Activated gamma-delta T cell (primary cell): ENCODE data around the gene MSH5.
"Not testable (repeated sequence)": the region's sequence is repeated elsewhere in the genome, so short reads cannot be mapped to it uniquely, and the experiment has no call there.

Experiments used
- DNase-seq: peaks from one replicate; lab custom pipeline; 2025; lab: John Stamatoyannopoulos, UW

The MSH5 gene

DNA sequence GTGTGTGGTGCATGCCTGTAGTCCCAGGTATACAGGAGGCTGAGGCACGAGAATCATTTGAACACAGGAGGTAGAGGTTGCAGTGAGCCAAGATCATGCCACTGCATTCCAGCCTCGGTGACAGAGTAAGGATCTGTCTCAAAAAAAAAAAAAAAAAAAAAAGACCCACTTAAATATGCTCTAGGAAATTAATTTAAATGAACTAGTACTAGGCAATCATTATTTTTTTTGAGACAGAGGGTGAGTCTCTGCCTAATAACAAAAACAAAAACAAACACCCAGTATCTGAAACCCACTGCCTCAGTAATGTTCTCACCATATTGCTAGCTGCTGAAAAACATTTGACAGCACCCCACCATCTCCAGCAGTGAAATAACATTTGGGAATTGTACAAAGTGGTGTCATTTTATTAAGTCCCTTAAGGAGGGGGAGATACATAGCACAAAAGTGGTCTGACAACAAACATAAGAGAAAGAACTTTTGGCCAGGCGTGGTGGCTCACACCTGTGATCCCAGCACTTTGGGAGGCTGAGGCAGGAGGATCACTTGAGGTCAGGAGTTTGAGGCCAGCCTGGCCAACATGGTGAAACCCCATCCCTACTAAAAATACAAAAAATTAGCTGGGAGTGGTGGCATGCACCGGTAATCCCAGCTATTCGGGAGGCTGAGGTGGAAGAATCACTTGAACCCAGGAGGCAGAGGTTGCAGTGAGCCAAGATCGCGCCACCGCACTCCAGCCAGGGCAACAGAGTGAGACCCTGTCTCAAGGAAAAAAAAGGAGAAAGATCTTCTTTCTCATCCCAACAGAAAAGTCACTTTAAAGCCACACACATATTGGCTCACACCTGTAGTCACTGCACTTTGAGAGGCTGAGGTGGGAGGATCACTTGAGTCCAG is 61.5 kb downstream of the MSH5 start:
- not testable (repeated sequence) for DNase-seq

DNA sequence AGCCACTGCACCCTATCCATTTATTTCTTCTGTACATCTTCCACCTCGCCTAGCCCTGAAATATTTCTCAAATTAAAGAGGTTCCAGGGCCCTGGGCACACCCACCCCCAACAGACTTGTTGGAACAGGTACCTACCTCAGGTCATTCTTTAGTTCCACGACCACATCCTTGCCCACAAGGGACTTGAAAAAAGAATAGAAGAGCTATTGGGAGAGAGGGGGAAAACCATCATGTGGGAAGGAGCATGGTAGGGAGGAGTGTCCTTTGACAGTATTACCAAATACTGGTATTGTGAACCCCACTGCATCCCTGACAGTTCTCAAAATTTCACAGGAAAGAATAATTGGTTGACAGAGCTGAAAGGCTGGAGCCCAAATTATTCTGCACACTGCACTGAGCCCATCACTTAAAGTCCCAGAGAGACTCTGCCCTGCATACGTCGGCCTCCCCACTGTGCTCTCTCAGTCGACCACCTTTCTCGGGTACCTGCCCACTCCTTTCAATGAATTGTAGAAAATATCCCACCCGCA is 66.2 kb downstream of the MSH5 start:
- no peak for DNase-seq

DNA sequence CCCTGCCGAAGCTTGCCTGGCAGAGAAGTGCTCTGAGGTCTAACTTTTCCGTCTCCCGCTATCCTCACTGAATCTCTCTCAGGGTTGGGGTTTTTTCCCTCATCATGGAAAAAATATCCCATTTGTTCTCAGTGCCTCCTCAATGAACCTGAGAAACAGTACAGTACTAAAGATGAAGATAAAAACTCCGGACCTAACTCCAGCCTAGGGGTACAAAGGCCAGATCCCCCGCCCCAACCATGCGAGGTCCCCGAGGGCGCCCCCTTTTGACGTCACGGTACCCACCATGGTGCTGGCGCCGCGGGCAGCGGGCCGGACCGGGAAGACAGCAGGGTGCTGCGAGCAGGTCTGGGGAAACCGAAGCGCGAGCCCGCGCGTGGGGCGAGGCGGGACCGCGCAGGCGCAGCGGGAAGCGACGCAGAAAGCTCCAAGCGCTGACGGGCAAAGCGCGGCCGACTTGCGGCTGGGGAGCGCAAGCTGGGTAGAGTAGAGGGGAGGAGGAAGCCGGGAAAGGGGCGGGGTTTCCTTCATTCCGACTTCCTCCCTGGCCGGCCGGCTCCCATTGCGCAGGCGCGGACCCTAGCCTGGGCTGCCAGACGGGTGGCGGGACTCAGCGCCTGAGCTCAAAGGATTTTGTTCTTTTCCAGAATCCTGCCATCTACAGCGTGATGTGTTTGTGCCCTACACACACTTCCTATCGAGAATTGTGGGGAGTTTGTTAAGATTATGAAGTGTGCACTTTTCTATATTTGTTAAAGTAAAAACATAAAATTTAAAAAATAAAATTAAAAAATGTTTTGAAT is 66.9 kb downstream of the MSH5 start, which contains the start of gene LSM2:
Gene LSM2 (minus strand): TSS at position 497 of the 803 bp plus-strand sequence. CDS start 209 bp downstream, at position 288.
- peak; percentile 96 for DNase-seq

DNA sequence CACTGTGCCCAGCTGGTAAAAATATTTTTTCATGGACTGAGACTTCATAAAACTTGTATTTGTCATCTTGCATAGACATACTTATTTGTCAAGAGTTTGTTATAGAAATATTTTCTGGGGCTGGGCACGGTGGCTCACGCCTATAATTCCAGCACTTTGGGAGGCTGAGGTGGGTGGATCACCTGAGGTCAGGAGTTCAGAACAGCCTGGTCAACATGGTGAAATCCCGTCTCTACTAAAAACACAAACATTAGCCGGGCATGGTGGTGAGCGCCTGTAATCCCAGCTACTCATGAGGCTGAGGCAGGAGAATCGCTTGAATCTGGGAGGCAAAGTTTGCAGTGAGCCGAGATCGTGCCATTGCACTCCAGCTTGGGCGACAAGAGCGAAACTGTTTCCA is 68.8 kb downstream of the MSH5 start:
- DNase-seq, result not testable (repeated sequence)

DNA sequence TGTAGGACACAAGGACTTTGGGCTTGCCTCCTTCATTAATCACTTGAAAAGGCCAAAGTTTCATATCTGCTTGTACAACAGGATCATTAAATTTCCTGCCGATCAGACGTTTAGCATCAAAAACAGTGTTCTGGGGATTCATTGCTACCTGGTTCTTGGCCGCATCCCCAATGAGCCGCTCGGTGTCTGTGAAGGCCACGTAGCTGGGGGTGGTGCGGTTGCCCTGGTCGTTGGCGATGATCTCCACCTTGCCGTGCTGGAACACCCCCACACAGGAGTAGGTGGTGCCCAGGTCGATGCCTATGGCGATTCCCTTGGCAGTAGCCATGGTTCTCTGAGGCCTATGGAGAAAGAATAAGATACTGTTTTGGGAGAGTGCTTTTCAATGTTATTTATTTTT is 71.8 kb downstream of the MSH5 start:
- no peak for DNase-seq
